MM.1S (cell line): ENCODE measurements around the gene TMEM95.
"Not testable (repeated sequence)": the region's sequence is repeated elsewhere in the genome, so short reads cannot be mapped to it uniquely, and the experiment has no call there.

Source experiments
- EZH2 ChIP-seq: fragments of 300-600 bp; sonication (generic); optimal IDR thresholded peaks from 2 replicates; pipeline ENCODE3; 2017; ENCODE audit warnings: low read depth, mild to moderate bottlenecking, antibody characterized with exemption, low read length, mixed read lengths
- TF ChIP-seq, protein P1 (sequence below): fragments of 300-600 bp; sonication (generic); IDR thresholded peaks from 2 replicates; pipeline ENCODE4 v1.5.1; 2016; ENCODE audit warnings: antibody characterized with exemption, low read length, mixed read lengths

DNA sequence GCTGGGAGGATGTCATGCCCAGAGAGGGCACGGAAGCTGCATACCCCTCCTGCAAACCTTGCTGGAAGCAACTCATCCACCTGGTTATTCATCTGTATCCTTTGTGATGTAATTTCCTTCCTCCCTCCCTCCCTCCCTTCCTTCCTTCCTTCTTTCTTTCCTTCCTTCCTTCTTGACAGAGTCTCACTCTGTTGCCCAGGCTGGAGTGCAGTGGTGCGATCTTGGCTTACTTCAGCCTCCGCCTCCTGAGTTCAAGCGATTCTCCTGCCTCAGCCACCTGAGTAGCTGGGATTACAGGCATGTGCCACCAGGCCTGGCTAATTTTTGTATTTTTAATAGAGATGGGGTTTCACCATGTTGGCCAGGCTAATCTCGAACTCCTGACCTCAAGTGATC, 13.6 kb downstream of the TMEM95 start:
- TF ChIP-seq EZH2 = not testable (repeated sequence)
- TF ChIP-seq, protein P1, sequence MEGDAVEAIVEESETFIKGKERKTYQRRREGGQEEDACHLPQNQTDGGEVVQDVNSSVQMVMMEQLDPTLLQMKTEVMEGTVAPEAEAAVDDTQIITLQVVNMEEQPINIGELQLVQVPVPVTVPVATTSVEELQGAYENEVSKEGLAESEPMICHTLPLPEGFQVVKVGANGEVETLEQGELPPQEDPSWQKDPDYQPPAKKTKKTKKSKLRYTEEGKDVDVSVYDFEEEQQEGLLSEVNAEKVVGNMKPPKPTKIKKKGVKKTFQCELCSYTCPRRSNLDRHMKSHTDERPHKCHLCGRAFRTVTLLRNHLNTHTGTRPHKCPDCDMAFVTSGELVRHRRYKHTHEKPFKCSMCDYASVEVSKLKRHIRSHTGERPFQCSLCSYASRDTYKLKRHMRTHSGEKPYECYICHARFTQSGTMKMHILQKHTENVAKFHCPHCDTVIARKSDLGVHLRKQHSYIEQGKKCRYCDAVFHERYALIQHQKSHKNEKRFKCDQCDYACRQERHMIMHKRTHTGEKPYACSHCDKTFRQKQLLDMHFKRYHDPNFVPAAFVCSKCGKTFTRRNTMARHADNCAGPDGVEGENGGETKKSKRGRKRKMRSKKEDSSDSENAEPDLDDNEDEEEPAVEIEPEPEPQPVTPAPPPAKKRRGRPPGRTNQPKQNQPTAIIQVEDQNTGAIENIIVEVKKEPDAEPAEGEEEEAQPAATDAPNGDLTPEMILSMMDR = not testable (repeated sequence)
